B cell (primary cell): Measurements from ENCODE around the gene PDCD11.

Experiments used
- CTCF ChIP-seq: fragments of 200-600 bp; IDR thresholded peaks from one replicate; pipeline ENCODE4 v1.8.0; 2022; ENCODE audit warnings: antibody characterized with exemption, mild to moderate bottlenecking
- EZH2 ChIP-seq: IDR thresholded peaks from 2 replicates; pipeline ENCODE4 v1.6.1; 2012; ENCODE audit warnings: borderline replicate concordance, low read depth, mild to moderate bottlenecking, moderate library complexity, low read length; ENCODE audit not compliant: insufficient read depth, poor library complexity, severe bottlenecking

- no peak for TF ChIP-seq CTCF
- TF ChIP-seq EZH2 = no peak
Measured at GRCh38 chr10:103374263-103374662, 22.2 kb upstream of the PDCD11 start.
